GM18505 (cell line): ENCODE results near the gene ADD1.

Source experiments
- ATAC-seq: cut with Tn5 transposase; IDR thresholded peaks from one replicate; pipeline ENCODE4 v1.9.1; 2021; ENCODE audit not compliant: unreplicated experiment
- POLR2A ChIP-seq: IDR thresholded peaks from 4 replicates; pipeline ENCODE4 v1.6.1; 2011; ENCODE audit warnings: borderline replicate concordance; ENCODE audit not compliant: insufficient read depth, insufficient read length; ENCODE audit errors: extremely low read depth

The ADD1 gene

GRCh38 chr4:2878346-2878745, 34.7 kb downstream of the ADD1 start:
- no peak for TF ChIP-seq POLR2A
- no peak for ATAC-seq

GRCh38 chr4:2879026-2879425, 35.4 kb downstream of the ADD1 start:
- no peak for TF ChIP-seq POLR2A
- no peak for ATAC-seq

GRCh38 chr4:2881431-2881830, 37.8 kb downstream of the ADD1 start:
- no peak for TF ChIP-seq POLR2A

GRCh38 chr4:2882341-2882740, 38.7 kb downstream of the ADD1 start:
- TF ChIP-seq POLR2A: no peak

More at GRCh38 chr4:2881431-2881830, 37.8 kb downstream of the ADD1 start:
- no peak for ATAC-seq

GRCh38 chr4:2886161-2886560, 42.5 kb downstream of the ADD1 start:
- TF ChIP-seq POLR2A: no peak
- no peak for ATAC-seq

More at GRCh38 chr4:2882341-2882740, 38.7 kb downstream of the ADD1 start:
- no peak for ATAC-seq

GRCh38 chr4:2886622-2887021, 43.0 kb downstream of the ADD1 start:
- no peak for TF ChIP-seq POLR2A
- ATAC-seq: no peak

GRCh38 chr4:2887343-2887742, 43.7 kb downstream of the ADD1 start:
- no peak for ATAC-seq
- TF ChIP-seq POLR2A: no peak

- ATAC-seq: no peak
- TF ChIP-seq POLR2A: no peak
Measured at GRCh38 chr4:2888886-2889285, 45.2 kb downstream of the ADD1 start.

GRCh38 chr4:2891294-2891693, 47.6 kb downstream of the ADD1 start:
- TF ChIP-seq POLR2A: no peak
- ATAC-seq: no peak

- TF ChIP-seq POLR2A: no peak
- ATAC-seq: no peak
Measured at GRCh38 chr4:2893772-2894171, 50.1 kb downstream of the ADD1 start.

- no peak for TF ChIP-seq POLR2A
- ATAC-seq: no peak
Measured at GRCh38 chr4:2898001-2898400, 54.4 kb downstream of the ADD1 start.

- TF ChIP-seq POLR2A: no peak
Measured at GRCh38 chr4:2900741-2901140, 57.1 kb downstream of the ADD1 start.

GRCh38 chr4:2901186-2901585, 57.5 kb downstream of the ADD1 start:
- TF ChIP-seq POLR2A: no peak
- no peak for ATAC-seq

More at GRCh38 chr4:2900741-2901140, 57.1 kb downstream of the ADD1 start:
- no peak for ATAC-seq

- no peak for ATAC-seq
- TF ChIP-seq POLR2A: no peak
Measured at GRCh38 chr4:2902126-2902525, 58.5 kb downstream of the ADD1 start.

- no peak for ATAC-seq
- no peak for TF ChIP-seq POLR2A
Measured at GRCh38 chr4:2905544-2905943, 61.9 kb downstream of the ADD1 start.
